ENCODE data around the gene SORCS3. TPM values are rescaled to one million over a fixed set of nuclear protein-coding genes. Genes with fewer than 3 reads are reported as not detected.

The SORCS3 gene
- polyA plus RNA-seq, 1 donor from 2014 or later = 9.8 TPM

DNA sequence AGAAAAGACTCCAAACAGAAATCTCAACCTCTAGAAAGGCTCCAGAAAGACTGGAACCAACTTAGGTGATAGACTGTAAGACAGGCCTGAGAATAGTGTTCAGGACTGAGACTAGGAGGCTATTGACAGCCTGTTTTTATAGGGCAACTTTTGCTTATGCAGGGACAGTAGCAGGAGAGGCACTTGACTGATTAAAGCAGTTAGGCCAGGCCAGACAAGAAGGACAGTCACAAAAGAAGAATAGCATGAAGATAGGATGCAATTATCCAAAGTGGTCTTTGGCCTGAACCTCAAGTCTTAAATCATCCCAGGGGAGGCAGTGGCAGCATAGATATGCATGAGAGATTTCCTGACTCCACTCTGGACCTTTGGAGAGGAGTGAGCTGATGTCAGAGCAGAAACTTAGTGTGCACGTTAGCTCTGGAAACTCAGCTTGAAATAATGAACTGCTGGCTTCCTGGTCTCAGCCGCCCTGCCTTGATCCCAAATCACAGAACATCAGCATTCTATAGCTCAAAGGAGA lies 290.6 kb downstream of the SORCS3 start:
- Histone ChIP-seq H3K9me3 (ENCODE audit: low read length) (no peaks in the 10 kb centered on the region), H3K4me2 (ENCODE audit: low read length) (no peak overlapping the region), H3K9me2 (ENCODE audit: insufficient read depth, low read length) (no peaks in the 10 kb centered on the region), H3K36me3 (ENCODE audit: insufficient read depth, low read length) (no peaks in the 10 kb centered on the region), H3K9ac (ENCODE audit: low read length) (no peak overlapping the region), H3K27me3 (ENCODE audit: insufficient read depth, low read depth, low read length) (no peaks in the 10 kb centered on the region), H2AFZ (ENCODE audit: low read depth, low read length) (no peak overlapping the region), H3F3A (ENCODE audit: insufficient read depth, low read length, poor library complexity, severe bottlenecking) (no peaks in the 10 kb centered on the region), H3K4me3 (ENCODE audit: low read length) (no peak overlapping the region), H3K79me2 (replicated peaks; ENCODE audit: insufficient read depth, low read length) (no peaks in the 10 kb centered on the region), H3K27ac (ENCODE audit: low read length) (no peak overlapping the region), H4K20me1 (ENCODE audit: insufficient read depth) (no peaks in the 10 kb centered on the region)
- no peak for TF ChIP-seq POLR2AphosphoS5 (IDR thresholded peaks at IDR 0.05)
- TF ChIP-seq MXI1 (conservative IDR thresholded peaks at IDR 0.05; ENCODE audit: poor library complexity, severe bottlenecking) = no peak
- TF ChIP-seq, protein P1, sequence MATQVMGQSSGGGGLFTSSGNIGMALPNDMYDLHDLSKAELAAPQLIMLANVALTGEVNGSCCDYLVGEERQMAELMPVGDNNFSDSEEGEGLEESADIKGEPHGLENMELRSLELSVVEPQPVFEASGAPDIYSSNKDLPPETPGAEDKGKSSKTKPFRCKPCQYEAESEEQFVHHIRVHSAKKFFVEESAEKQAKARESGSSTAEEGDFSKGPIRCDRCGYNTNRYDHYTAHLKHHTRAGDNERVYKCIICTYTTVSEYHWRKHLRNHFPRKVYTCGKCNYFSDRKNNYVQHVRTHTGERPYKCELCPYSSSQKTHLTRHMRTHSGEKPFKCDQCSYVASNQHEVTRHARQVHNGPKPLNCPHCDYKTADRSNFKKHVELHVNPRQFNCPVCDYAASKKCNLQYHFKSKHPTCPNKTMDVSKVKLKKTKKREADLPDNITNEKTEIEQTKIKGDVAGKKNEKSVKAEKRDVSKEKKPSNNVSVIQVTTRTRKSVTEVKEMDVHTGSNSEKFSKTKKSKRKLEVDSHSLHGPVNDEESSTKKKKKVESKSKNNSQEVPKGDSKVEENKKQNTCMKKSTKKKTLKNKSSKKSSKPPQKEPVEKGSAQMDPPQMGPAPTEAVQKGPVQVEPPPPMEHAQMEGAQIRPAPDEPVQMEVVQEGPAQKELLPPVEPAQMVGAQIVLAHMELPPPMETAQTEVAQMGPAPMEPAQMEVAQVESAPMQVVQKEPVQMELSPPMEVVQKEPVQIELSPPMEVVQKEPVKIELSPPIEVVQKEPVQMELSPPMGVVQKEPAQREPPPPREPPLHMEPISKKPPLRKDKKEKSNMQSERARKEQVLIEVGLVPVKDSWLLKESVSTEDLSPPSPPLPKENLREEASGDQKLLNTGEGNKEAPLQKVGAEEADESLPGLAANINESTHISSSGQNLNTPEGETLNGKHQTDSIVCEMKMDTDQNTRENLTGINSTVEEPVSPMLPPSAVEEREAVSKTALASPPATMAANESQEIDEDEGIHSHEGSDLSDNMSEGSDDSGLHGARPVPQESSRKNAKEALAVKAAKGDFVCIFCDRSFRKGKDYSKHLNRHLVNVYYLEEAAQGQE (IDR thresholded peaks at IDR 0.05; ENCODE audit: borderline replicate concordance) = no peak
- TF ChIP-seq SMC3 (conservative IDR thresholded peaks at IDR 0.05; ENCODE audit: poor library complexity) = no peak
- no peak for TF ChIP-seq TAF1 (IDR thresholded peaks at IDR 0.05; ENCODE audit: low read depth)
- no peak for TF ChIP-seq EP300 (conservative IDR thresholded peaks at IDR 0.05; ENCODE audit: poor library complexity, severe bottlenecking)
- TF ChIP-seq EZH2 (IDR thresholded peaks at IDR 0.05; ENCODE audit: borderline replicate concordance, insufficient read depth, low read length, poor library complexity, severe bottlenecking) = no peak
- TF ChIP-seq, protein P2, sequence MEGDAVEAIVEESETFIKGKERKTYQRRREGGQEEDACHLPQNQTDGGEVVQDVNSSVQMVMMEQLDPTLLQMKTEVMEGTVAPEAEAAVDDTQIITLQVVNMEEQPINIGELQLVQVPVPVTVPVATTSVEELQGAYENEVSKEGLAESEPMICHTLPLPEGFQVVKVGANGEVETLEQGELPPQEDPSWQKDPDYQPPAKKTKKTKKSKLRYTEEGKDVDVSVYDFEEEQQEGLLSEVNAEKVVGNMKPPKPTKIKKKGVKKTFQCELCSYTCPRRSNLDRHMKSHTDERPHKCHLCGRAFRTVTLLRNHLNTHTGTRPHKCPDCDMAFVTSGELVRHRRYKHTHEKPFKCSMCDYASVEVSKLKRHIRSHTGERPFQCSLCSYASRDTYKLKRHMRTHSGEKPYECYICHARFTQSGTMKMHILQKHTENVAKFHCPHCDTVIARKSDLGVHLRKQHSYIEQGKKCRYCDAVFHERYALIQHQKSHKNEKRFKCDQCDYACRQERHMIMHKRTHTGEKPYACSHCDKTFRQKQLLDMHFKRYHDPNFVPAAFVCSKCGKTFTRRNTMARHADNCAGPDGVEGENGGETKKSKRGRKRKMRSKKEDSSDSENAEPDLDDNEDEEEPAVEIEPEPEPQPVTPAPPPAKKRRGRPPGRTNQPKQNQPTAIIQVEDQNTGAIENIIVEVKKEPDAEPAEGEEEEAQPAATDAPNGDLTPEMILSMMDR (IDR thresholded peaks at IDR 0.05; ENCODE audit: poor library complexity, severe bottlenecking) = no peak
- TF ChIP-seq RAD21 (conservative IDR thresholded peaks at IDR 0.05) = no peak

DNA sequence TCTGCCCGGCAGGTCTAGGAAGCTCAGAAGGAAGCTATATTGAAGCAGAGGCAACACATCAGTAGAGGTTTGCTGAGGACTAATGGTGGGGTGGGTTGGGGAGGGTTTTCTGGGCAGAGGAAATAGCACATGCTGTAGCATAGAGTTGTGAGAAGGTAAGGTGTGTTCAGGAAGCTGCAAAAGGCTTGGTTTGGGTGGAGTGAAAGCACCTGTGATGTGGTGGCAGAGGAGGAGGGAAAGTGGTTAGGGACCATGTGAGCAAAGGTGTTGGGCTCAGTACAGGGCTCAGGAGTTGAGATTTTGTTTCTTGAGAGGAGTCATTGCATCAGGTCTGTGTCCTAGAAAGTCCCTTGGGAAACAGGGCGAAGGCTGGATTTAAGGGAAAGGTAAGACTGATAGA lies 294.6 kb downstream of the SORCS3 start:
- no peaks in the 10 kb centered on the region for H3K9me3 ChIP-seq (ENCODE audit: low read length)
- H3K36me3 ChIP-seq (ENCODE audit: insufficient read depth, low read length) = no peaks in the 10 kb centered on the region
- H3K9me2 ChIP-seq (ENCODE audit: insufficient read depth, low read length) = no peaks in the 10 kb centered on the region
- H2AFZ ChIP-seq (ENCODE audit: low read depth, low read length) = no peak overlapping the region
- H3K79me2 ChIP-seq (replicated peaks; ENCODE audit: insufficient read depth, low read length) = no peaks in the 10 kb centered on the region
- H3F3A ChIP-seq (ENCODE audit: insufficient read depth, low read length, poor library complexity, severe bottlenecking) = no peaks in the 10 kb centered on the region
- TF ChIP-seq MXI1 (conservative IDR thresholded peaks at IDR 0.05; ENCODE audit: poor library complexity, severe bottlenecking) = no peak
- TF ChIP-seq POLR2AphosphoS5 (IDR thresholded peaks at IDR 0.05) = no peak
- TF ChIP-seq RAD21 (conservative IDR thresholded peaks at IDR 0.05) = no peak
- no peak for TF ChIP-seq TAF1 (IDR thresholded peaks at IDR 0.05; ENCODE audit: low read depth)
- no peak for TF ChIP-seq EP300 (conservative IDR thresholded peaks at IDR 0.05; ENCODE audit: poor library complexity, severe bottlenecking)
- TF ChIP-seq, protein P2 (IDR thresholded peaks at IDR 0.05; ENCODE audit: poor library complexity, severe bottlenecking) = no peak
- no peak for TF ChIP-seq SMC3 (conservative IDR thresholded peaks at IDR 0.05; ENCODE audit: poor library complexity)
- no peak for TF ChIP-seq EZH2 (IDR thresholded peaks at IDR 0.05; ENCODE audit: borderline replicate concordance, insufficient read depth, low read length, poor library complexity, severe bottlenecking)
- TF ChIP-seq, protein P1 (IDR thresholded peaks at IDR 0.05; ENCODE audit: borderline replicate concordance) = no peak
- no peak overlapping the region for H3K27ac ChIP-seq (ENCODE audit: low read length)
- H3K27me3 ChIP-seq (ENCODE audit: insufficient read depth, low read depth, low read length) = no peaks in the 10 kb centered on the region
- no peak overlapping the region for H3K4me2 ChIP-seq (ENCODE audit: low read length)
- no peaks in the 10 kb centered on the region for H4K20me1 ChIP-seq (ENCODE audit: insufficient read depth)
- H3K9ac ChIP-seq (ENCODE audit: low read length) = no peak overlapping the region
- no peak overlapping the region for H3K4me3 ChIP-seq (ENCODE audit: low read length)
